Measurements from ENCODE around the gene IL1RAPL2.

IL1RAPL2 gene

GRCh38 chrX:104679175-104679574 lies 113.2 kb downstream of the IL1RAPL2 start:
- no peak for TF ChIP-seq RARB (CRISPR knock-in tag; IDR thresholded peaks at IDR 0.05)
- no peak for ATAC-seq

- no peak for TF ChIP-seq ARNTL (CRISPR knock-in tag; IDR thresholded peaks at IDR 0.05; ENCODE audit: borderline replicate concordance, low read depth)
- no peak for TF ChIP-seq POU6F1 (CRISPR knock-in tag; IDR thresholded peaks at IDR 0.05; ENCODE audit: borderline replicate concordance, low read depth)
- TF ChIP-seq PATZ1 (CRISPR knock-in tag; IDR thresholded peaks at IDR 0.05; ENCODE audit: borderline replicate concordance): no peak
- no peak for TF ChIP-seq CSRNP3 (CRISPR knock-in tag; IDR thresholded peaks at IDR 0.05)
- no peak for TF ChIP-seq TCF4 (CRISPR knock-in tag; IDR thresholded peaks at IDR 0.05; ENCODE audit: borderline replicate concordance)
- TF ChIP-seq ESRRG (CRISPR knock-in tag; IDR thresholded peaks at IDR 0.05): no peak
- ATAC-seq: no peak
These were observed 115.2 kb downstream of the IL1RAPL2 start for GRCh38 chrX:104681214-104681613.

GRCh38 chrX:104684077-104684476 lies 118.1 kb downstream of the IL1RAPL2 start:
- no peak for TF ChIP-seq ZNF565 (CRISPR knock-in tag; conservative IDR thresholded peaks at IDR 0.05; ENCODE audit: low read depth)
- no peak for TF ChIP-seq PPARA (CRISPR knock-in tag; IDR thresholded peaks at IDR 0.05; ENCODE audit: borderline replicate concordance)
- no peak for TF ChIP-seq RARB (CRISPR knock-in tag; IDR thresholded peaks at IDR 0.05)
- TF ChIP-seq PATZ1 (CRISPR knock-in tag; IDR thresholded peaks at IDR 0.05; ENCODE audit: borderline replicate concordance): no peak
- TF ChIP-seq ESRRG (CRISPR knock-in tag; IDR thresholded peaks at IDR 0.05): no peak
- no peak for TF ChIP-seq CREB5 (CRISPR knock-in tag; IDR thresholded peaks at IDR 0.05; ENCODE audit: low read depth)
- TF ChIP-seq ZFP30 (CRISPR knock-in tag; IDR thresholded peaks at IDR 0.05): no peak
- TF ChIP-seq SNAI2 (CRISPR knock-in tag; IDR thresholded peaks at IDR 0.05): no peak
- no peak for TF ChIP-seq BACH2 (CRISPR knock-in tag; IDR thresholded peaks at IDR 0.05; ENCODE audit: borderline replicate concordance)
- ATAC-seq: no peak

GRCh38 chrX:104695593-104695992 lies 129.6 kb downstream of the IL1RAPL2 start:
- ATAC-seq: no peak
- TF ChIP-seq TOX (CRISPR knock-in tag; IDR thresholded peaks at IDR 0.05; ENCODE audit: borderline replicate concordance): no peak
- TF ChIP-seq OSR1 (CRISPR knock-in tag; IDR thresholded peaks at IDR 0.05): no peak
- TF ChIP-seq ZC3H10 (CRISPR knock-in tag; IDR thresholded peaks at IDR 0.05): no peak
- no peak for TF ChIP-seq GLIS3 (CRISPR knock-in tag; IDR thresholded peaks at IDR 0.05)
- TF ChIP-seq BACH2 (CRISPR knock-in tag; IDR thresholded peaks at IDR 0.05; ENCODE audit: borderline replicate concordance): no peak
- TF ChIP-seq ZFP30 (CRISPR knock-in tag; IDR thresholded peaks at IDR 0.05): no peak
- no peak for TF ChIP-seq CSRNP3 (CRISPR knock-in tag; IDR thresholded peaks at IDR 0.05)
- no peak for TF ChIP-seq PPARA (CRISPR knock-in tag; IDR thresholded peaks at IDR 0.05; ENCODE audit: borderline replicate concordance)
- no peak for TF ChIP-seq ARNTL (CRISPR knock-in tag; IDR thresholded peaks at IDR 0.05; ENCODE audit: borderline replicate concordance, low read depth)
- TF ChIP-seq ZNF565 (CRISPR knock-in tag; conservative IDR thresholded peaks at IDR 0.05; ENCODE audit: low read depth): no peak
- TF ChIP-seq TCF4 (CRISPR knock-in tag; IDR thresholded peaks at IDR 0.05; ENCODE audit: borderline replicate concordance): no peak
- no peak for TF ChIP-seq ZFP3 (CRISPR knock-in tag; IDR thresholded peaks at IDR 0.05)
- no peak for TF ChIP-seq ISL1 (CRISPR knock-in tag; IDR thresholded peaks at IDR 0.05)
- TF ChIP-seq ESRRG (CRISPR knock-in tag; IDR thresholded peaks at IDR 0.05): no peak
- TF ChIP-seq PATZ1 (CRISPR knock-in tag; IDR thresholded peaks at IDR 0.05; ENCODE audit: borderline replicate concordance): no peak
- no peak for TF ChIP-seq TSHZ2 (CRISPR knock-in tag; IDR thresholded peaks at IDR 0.05)
